IMR-90 (cell line): Measurements from ENCODE around the gene ATF7IP2. TPM values are rescaled to one million over a fixed set of nuclear protein-coding genes. Genes with fewer than 3 reads are reported as not detected.

ENCODE experiments used
- ATAC-seq: fragments of 200-7000 bp; cut with Tn5 transposase; 2 replicates; pipeline ENCODE4 v1.9.1; 2020; ENCODE audit warnings: low read depth, mild to moderate bottlenecking, moderate library complexity
- BruUV-seq: library from RNA; stranded (reverse); fragments of 400-500 nt; replicated peaks from 2 replicates; lab custom pipeline; 2021; lab: Mats Ljungman, UMichigan
- CTCF ChIA-PET: fragments of 300-600 bp; formaldehyde crosslinking; extraction: SDS; loops from one replicate; lab custom pipeline; 2021; ENCODE audit warnings: antibody characterized with exemption; lab: Yijun Ruan, JAX
- POLR2A ChIA-PET: fragments of 300-600 bp; sonication (Branson Sonifier 250); formaldehyde crosslinking; loops from one replicate; lab custom pipeline; 2022; ENCODE audit warnings: antibody characterized with exemption; ENCODE audit not compliant: unreplicated experiment; lab: Charles Lee
- DNase-seq: peaks from one replicate; pipeline ENCODE4 v3.0.0; 2013
- H2AFZ ChIP-seq: replicated peaks from 2 replicates; pipeline ENCODE3; 2013; ENCODE audit warnings: low read length, mild to moderate bottlenecking; ENCODE audit not compliant: poor library complexity
- H2AK5ac ChIP-seq: 2 replicates; pipeline ENCODE4 v1.6.1; 2013; ENCODE audit warnings: low read depth, low read length, inconsistent platforms
- H2AK9ac ChIP-seq: replicated peaks from 2 replicates; pipeline ENCODE3; 2013; ENCODE audit warnings: mild to moderate bottlenecking, low read depth, low read length, moderate library complexity; ENCODE audit not compliant: poor library complexity
- H2BK120ac ChIP-seq: 2 replicates; pipeline ENCODE4 v1.6.1; 2013; ENCODE audit warnings: low read depth, low read length, inconsistent platforms
- H2BK15ac ChIP-seq: 3 replicates; pipeline ENCODE4 v1.6.1; 2013; ENCODE audit warnings: low read depth, low read length, inconsistent platforms
- H2BK20ac ChIP-seq: 2 replicates; pipeline ENCODE4 v1.6.1; 2013; ENCODE audit warnings: low read depth, mild to moderate bottlenecking, inconsistent platforms, low read length, moderate library complexity
- H2BK5ac ChIP-seq: 2 replicates; pipeline ENCODE4 v1.6.1; 2013; ENCODE audit warnings: mild to moderate bottlenecking, low read depth, low read length, inconsistent platforms; ENCODE audit not compliant: poor library complexity, severe bottlenecking
- H3K14ac ChIP-seq: replicated peaks from 2 replicates; pipeline ENCODE4 v1.6.1; 2013; ENCODE audit warnings: low read depth, low read length, inconsistent platforms
- H3K18ac ChIP-seq: 2 replicates; pipeline ENCODE4 v1.6.1; 2013; ENCODE audit warnings: low read depth, low read length, control low read depth
- H3K23ac ChIP-seq: 2 replicates; pipeline ENCODE4 v1.6.1; 2013; ENCODE audit warnings: low read depth, low read length, inconsistent platforms
- H3K27ac ChIP-seq: 2 replicates; pipeline ENCODE4 v1.5.1; 2013; ENCODE audit warnings: mild to moderate bottlenecking, control low read depth, low read length; ENCODE audit not compliant: insufficient read depth
- H3K27me3 ChIP-seq: 2 replicates; pipeline ENCODE4 v1.6.1; 2013; ENCODE audit warnings: low read length; ENCODE audit not compliant: control insufficient read depth, insufficient read depth
- H3K36me3 ChIP-seq: 2 replicates; pipeline ENCODE4 v1.6.1; 2013; ENCODE audit warnings: low read length, mixed read lengths; ENCODE audit not compliant: control insufficient read depth, insufficient read depth
- H3K4ac ChIP-seq: 2 replicates; pipeline ENCODE4 v1.6.1; 2013; ENCODE audit warnings: low read depth, low read length, inconsistent platforms
- H3K4me1 ChIP-seq: 2 replicates; pipeline ENCODE4 v1.6.1; 2013; ENCODE audit warnings: low read length, mixed read lengths; ENCODE audit not compliant: control insufficient read depth, insufficient read depth
- H3K4me2 ChIP-seq: 2 replicates; pipeline ENCODE4 v1.6.1; 2013; ENCODE audit warnings: low read depth, mild to moderate bottlenecking, control low read depth, low read length, moderate library complexity
- H3K4me3 ChIP-seq: 2 replicates; pipeline ENCODE4 v1.5.1; 2013; ENCODE audit warnings: low read depth, mild to moderate bottlenecking, control low read depth, low read length, moderate library complexity; ENCODE audit not compliant: insufficient read depth
- H3K56ac ChIP-seq: 2 replicates; pipeline ENCODE4 v1.6.1; 2013; ENCODE audit warnings: low read length, inconsistent platforms; ENCODE audit not compliant: insufficient read depth; ENCODE audit errors: extremely low read depth
- H3K79me1 ChIP-seq, 2 experiments: 2 replicates each; pipeline ENCODE4 v1.6.1; 2013; ENCODE audit warnings: low read length in 2 of 2, inconsistent platforms in 1 of 2, low read depth in 1 of 2
- H3K9ac ChIP-seq: 2 replicates; pipeline ENCODE4 v1.6.1; 2013; ENCODE audit warnings: low read depth, low read length, control low read depth
- H3K9me1 ChIP-seq: 2 replicates; pipeline ENCODE4 v1.6.1; 2013; ENCODE audit warnings: low read length, inconsistent platforms; ENCODE audit not compliant: insufficient read depth
- H3K9me3 ChIP-seq: 2 replicates; pipeline ENCODE4 v1.6.1; 2013; ENCODE audit warnings: low read length; ENCODE audit not compliant: control insufficient read depth, insufficient read depth
- H4K20me1 ChIP-seq: 2 replicates; pipeline ENCODE4 v1.6.1; 2013; ENCODE audit warnings: low read length, inconsistent platforms; ENCODE audit not compliant: insufficient read depth
- H4K5ac ChIP-seq: 2 replicates; pipeline ENCODE4 v1.6.1; 2013; ENCODE audit warnings: mild to moderate bottlenecking, low read depth, low read length, control low read depth
- H4K8ac ChIP-seq, 2 experiments: 2 replicates each; pipeline ENCODE4 v1.6.1; 2013; ENCODE audit warnings: low read depth in 2 of 2, low read length in 2 of 2, control low read depth in 1 of 2, inconsistent platforms in 1 of 2
- H4K91ac ChIP-seq: 2 replicates; pipeline ENCODE4 v1.6.1; 2013; ENCODE audit warnings: low read depth, low read length, inconsistent platforms; ENCODE audit not compliant: insufficient read depth
- CEBPB ChIP-seq: IDR thresholded peaks from 2 replicates; pipeline ENCODE4 v1.6.1; 2012; ENCODE audit warnings: low read depth, low read length, improper control_type of control experiment
- CHD1 ChIP-seq: IDR thresholded peaks from 2 replicates; pipeline ENCODE4 v1.6.1; 2012; ENCODE audit warnings: low read depth, low read length, improper control_type of control experiment
- MAFK ChIP-seq: IDR thresholded peaks from 2 replicates; pipeline ENCODE4 v1.6.1; 2012; ENCODE audit warnings: low read depth, low read length, improper control_type of control experiment
- WGBS, 2 experiments: methylation state at CpG; one replicate each; pipeline versions ENCODE4 v1.1.5 to v1.1.7; 2013; ENCODE audit warnings: missing lambda C conversion rate in 2 of 2; ENCODE audit not compliant: insufficient read length in 1 of 2; ENCODE audit errors: extremely low coverage in 2 of 2; 5-methylcytosine and 5-hydroxymethylcytosine counted together
- dilution Hi-C: fragments of 300-500 bp; cut with HindIII; formaldehyde crosslinking; loops from one replicate; pipeline ENCODE4 v1.14.3; 2018; ENCODE audit warnings: low sequenced_read_pairs; ENCODE audit not compliant: unreplicated experiment
- in situ Hi-C: fragments of 300-500 bp; cut with MboI; formaldehyde crosslinking; loops from 3 replicates; pipeline ENCODE4 v1.14.3; 2019; ENCODE audit warnings: low sequenced_read_pairs, inconsistent platforms, mixed read lengths
- intact Hi-C: fragments of 100-400 bp; cut with micrococcal nuclease; formaldehyde crosslinking; loops from 2 replicates; pipeline ENCODE4 v1.10.0; 2022
- polyA plus RNA-seq, 3 experiments: library from polyadenylated mRNA; depleted of rRNA; stranded (reverse); fragments of >200 nt; gene quantifications; 2 replicates each; pipeline ENCODE4 v1.2.3, GENCODE V29; 2012; ENCODE audit warnings: low replicate concordance in 1 of 3
- total RNA-seq: library from RNA; depleted of rRNA; stranded (reverse); fragments of >200 nt; gene quantifications from 2 replicates; pipeline ENCODE4 v1.2.3, GENCODE V29; 2012
- TF ChIP-seq, protein P1 (sequence below): conservative IDR thresholded peaks from 2 replicates; pipeline ENCODE4 v1.5.1; 2012; ENCODE audit warnings: mild to moderate bottlenecking, low read depth, low read length, improper control_type of control experiment

The ATF7IP2 gene
- total and polyA plus RNA-seq, 2 of the 4 experiments (the other 2 are of a cell fraction) = 2.7 to 3.6 TPM

GRCh38 chr16:10339777-10340732 lies 45.8 kb upstream of the ATF7IP2 start (continued):
- TF ChIP-seq CEBPB = no peak

GRCh38 chr16:10343124-10343760 lies 42.6 kb upstream of the ATF7IP2 start:
- ATAC-seq = no peak
- in situ Hi-C loops = no loop called here
- POLR2A ChIA-PET = no interaction called here

More at GRCh38 chr16:10343124-10343760, 42.6 kb upstream of the ATF7IP2 start:
- TF ChIP-seq CHD1 (no peak), MAFK (no peak)
- TF ChIP-seq, protein P1, sequence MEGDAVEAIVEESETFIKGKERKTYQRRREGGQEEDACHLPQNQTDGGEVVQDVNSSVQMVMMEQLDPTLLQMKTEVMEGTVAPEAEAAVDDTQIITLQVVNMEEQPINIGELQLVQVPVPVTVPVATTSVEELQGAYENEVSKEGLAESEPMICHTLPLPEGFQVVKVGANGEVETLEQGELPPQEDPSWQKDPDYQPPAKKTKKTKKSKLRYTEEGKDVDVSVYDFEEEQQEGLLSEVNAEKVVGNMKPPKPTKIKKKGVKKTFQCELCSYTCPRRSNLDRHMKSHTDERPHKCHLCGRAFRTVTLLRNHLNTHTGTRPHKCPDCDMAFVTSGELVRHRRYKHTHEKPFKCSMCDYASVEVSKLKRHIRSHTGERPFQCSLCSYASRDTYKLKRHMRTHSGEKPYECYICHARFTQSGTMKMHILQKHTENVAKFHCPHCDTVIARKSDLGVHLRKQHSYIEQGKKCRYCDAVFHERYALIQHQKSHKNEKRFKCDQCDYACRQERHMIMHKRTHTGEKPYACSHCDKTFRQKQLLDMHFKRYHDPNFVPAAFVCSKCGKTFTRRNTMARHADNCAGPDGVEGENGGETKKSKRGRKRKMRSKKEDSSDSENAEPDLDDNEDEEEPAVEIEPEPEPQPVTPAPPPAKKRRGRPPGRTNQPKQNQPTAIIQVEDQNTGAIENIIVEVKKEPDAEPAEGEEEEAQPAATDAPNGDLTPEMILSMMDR = no peak
- no peaks in the 10 kb centered on the region for H3K79me1 ChIP-seq
- no peak overlapping the region for H3K14ac ChIP-seq
- no peaks in the 10 kb centered on the region for H4K20me1 ChIP-seq
- H3K9me1 ChIP-seq = no peaks in the 10 kb centered on the region
- no peak overlapping the region for H2BK120ac ChIP-seq
- H4K8ac ChIP-seq = no peak overlapping the region
- CTCF ChIA-PET = no interaction called here
- H3K27ac ChIP-seq = no peak overlapping the region
- no peak overlapping the region for H2AK9ac ChIP-seq
- H3K9ac ChIP-seq = no peak overlapping the region
- no peak overlapping the region for H4K91ac ChIP-seq
- DNase-seq = no peak
- no peak overlapping the region for H4K5ac ChIP-seq
- WGBS, 2 experiments = 43% methylated on average over 7 of the region's 9 CpGs; no CpG with 5 or more reads in 1 of the 2 experiments
- peaks cover 8% of the 10 kb centered on the region for H3K9me3 ChIP-seq
- intact Hi-C loops (no loop called here), dilution Hi-C loops (no loop called here)
- no peak overlapping the region for H3K4me3 ChIP-seq
- no peak overlapping the region for H2BK20ac ChIP-seq
- H2BK5ac ChIP-seq = no peak overlapping the region
- no peak overlapping the region for H3K18ac ChIP-seq
- H3K4me2 ChIP-seq = no peak overlapping the region
- no peak overlapping the region for H2BK15ac ChIP-seq
- H3K23ac ChIP-seq = no peak overlapping the region
- no peak overlapping the region for H2AFZ ChIP-seq
- no peaks in the 10 kb centered on the region for H3K36me3 ChIP-seq
- no TSS peak for BruUV-seq
- H3K4ac ChIP-seq = no peak overlapping the region
- H3K4me1 ChIP-seq = no peaks in the 10 kb centered on the region
- H3K56ac ChIP-seq = no peak overlapping the region
- H3K27me3 ChIP-seq = no peaks in the 10 kb centered on the region
- H2AK5ac ChIP-seq = no peak overlapping the region
